Measurements from ENCODE around the gene CDC42EP4. TPM values are rescaled to one million over a fixed set of nuclear protein-coding genes. Genes with fewer than 3 reads are reported as not detected.

The CDC42EP4 gene
- total and polyA plus RNA-seq, 10 of the 15 experiments (the other 5 are each of a cell fraction or from before 2014, with no cell fraction given) = 0.05 to 7.1 (median 2.7) TPM

DNA sequence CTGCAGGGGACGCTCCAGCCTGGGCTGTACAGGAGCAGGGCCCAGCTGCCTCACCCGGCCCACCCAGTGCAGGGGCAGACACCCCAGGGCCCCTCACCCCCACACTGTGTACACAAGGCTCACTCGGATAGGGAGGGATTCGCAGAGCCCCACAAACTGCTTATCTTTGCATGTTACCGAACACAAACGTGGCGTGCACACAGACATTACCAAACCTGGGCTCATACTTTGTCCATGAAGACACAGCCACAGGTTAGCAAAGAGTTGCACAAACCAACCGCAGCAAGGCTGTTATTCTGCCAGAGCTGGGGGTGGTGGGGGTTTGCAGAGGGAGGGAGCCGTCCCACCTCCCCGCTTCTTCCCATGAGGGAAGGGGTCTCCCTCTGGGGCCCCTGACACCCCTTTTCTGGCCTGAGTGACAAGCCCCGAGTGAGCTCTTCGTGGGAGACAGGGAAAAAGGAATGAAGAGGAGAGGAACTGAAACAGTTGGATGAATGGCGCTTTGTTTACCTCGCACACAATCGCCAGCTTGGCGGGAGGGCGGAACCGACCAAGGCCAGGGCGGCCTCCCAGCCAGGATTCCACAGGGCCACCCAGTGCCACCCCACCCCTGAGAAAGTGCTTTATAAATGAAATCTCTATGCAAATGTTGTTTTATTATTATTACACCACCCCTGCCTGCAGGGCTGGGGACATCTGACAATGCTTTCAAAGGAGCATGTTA lies 49.7 kb downstream of the CDC42EP4 start:
- CTCF ChIA-PET = interaction anchor here (1.6 to 6.0 kb wide), 2 partner anchors 8 to 106 kb away, joined by 3 to 66 read pairs; no protein-coding TSS in a partner anchor
- SMC1A ChIA-PET (ENCODE audit: uncharacterized antibody, unreplicated experiment) = interaction anchor here (1.2 to 2.2 kb wide), 3 partner anchors 9 to 107 kb away, joined by 4 to 11 read pairs (median 7); no protein-coding TSS in a partner anchor
- no peaks in the 10 kb centered on the region for H3K9me3 ChIP-seq (replicated peaks; ENCODE audit: control insufficient read depth, insufficient read depth, low read length)
- TF ChIP-seq SRF (IDR thresholded peaks at IDR 0.05; ENCODE audit: low read depth in 2 of 2, low read length in 2 of 2) = no peak
- TF ChIP-seq, protein P1, sequence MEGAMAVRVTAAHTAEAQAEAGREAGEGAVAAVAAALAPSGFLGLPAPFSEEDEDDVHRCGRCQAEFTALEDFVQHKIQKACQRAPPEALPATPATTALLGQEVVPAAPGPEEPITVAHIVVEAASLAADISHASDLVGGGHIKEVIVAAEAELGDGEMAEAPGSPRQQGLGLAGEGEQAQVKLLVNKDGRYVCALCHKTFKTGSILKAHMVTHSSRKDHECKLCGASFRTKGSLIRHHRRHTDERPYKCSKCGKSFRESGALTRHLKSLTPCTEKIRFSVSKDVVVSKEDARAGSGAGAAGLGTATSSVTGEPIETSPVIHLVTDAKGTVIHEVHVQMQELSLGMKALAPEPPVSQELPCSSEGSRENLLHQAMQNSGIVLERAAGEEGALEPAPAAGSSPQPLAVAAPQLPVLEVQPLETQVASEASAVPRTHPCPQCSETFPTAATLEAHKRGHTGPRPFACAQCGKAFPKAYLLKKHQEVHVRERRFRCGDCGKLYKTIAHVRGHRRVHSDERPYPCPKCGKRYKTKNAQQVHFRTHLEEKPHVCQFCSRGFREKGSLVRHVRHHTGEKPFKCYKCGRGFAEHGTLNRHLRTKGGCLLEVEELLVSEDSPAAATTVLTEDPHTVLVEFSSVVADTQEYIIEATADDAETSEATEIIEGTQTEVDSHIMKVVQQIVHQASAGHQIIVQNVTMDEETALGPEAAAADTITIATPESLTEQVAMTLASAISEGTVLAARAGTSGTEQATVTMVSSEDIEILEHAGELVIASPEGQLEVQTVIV (IDR thresholded peaks at IDR 0.05; ENCODE audit: borderline replicate concordance, partially characterized antibody) = no peak
- TF ChIP-seq TARDBP (IDR thresholded peaks at IDR 0.05; ENCODE audit: borderline replicate concordance) = no peak
- no peak for TF ChIP-seq FOXK2 (IDR thresholded peaks at IDR 0.05)
- TF ChIP-seq, protein P2, sequence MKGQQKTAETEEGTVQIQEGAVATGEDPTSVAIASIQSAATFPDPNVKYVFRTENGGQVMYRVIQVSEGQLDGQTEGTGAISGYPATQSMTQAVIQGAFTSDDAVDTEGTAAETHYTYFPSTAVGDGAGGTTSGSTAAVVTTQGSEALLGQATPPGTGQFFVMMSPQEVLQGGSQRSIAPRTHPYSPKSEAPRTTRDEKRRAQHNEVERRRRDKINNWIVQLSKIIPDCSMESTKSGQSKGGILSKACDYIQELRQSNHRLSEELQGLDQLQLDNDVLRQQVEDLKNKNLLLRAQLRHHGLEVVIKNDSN (IDR thresholded peaks at IDR 0.05; ENCODE audit: borderline replicate concordance, extremely low read length, insufficient read depth, low read depth, low read length) = no peak
- no peak for TF ChIP-seq ZNF622 (IDR thresholded peaks at IDR 0.05)
- TF ChIP-seq NR2F1 (conservative IDR thresholded peaks at IDR 0.05) = no peak
- no peak for TF ChIP-seq POLR2AphosphoS2 (IDR thresholded peaks at IDR 0.05; ENCODE audit: low read depth, low read length)
- no peak for TF ChIP-seq ZZZ3 (IDR thresholded peaks at IDR 0.05; ENCODE audit: control insufficient read depth, insufficient read length, low read depth)
- TF ChIP-seq ZNF24 (IDR thresholded peaks at IDR 0.05) = no peak
- TF ChIP-seq PAX8 (IDR thresholded peaks at IDR 0.05) = no peak
- DNase-seq (ENCODE audit: low read depth, low spot score) (no peak), FAIRE-seq (no peak), ATAC-seq (no peak; the same call in 2 of the 3 replicates)
- H4K20me1 ChIP-seq (ENCODE audit: control insufficient read depth, insufficient read depth) = no peaks in the 10 kb centered on the region
- no peak overlapping the region for H3K4me3 ChIP-seq
- in situ Hi-C loops (cut with MboI) (no loop called here), intact Hi-C loops (cut with micrococcal nuclease; ENCODE audit: unreplicated experiment) (no loop called here)
- no peak overlapping the region for H3K9ac ChIP-seq (ENCODE audit: control insufficient read depth, insufficient read depth, low read length)
- whole genome bisulfite sequencing (ENCODE audit: insufficient coverage, insufficient replicate concordance, low lambda C conversion rate, missing lambda C conversion rate) = 60% methylated on average over 19 of the region's 19 CpGs
- RAD21 ChIA-PET (ENCODE audit: unreplicated experiment) = interaction anchor here (0.6 to 11.2 kb wide), 4 partner anchors 8 to 107 kb away, joined by 3 to 218 read pairs (median 4); no protein-coding TSS in a partner anchor
- no peak overlapping the region for H3K4me2 ChIP-seq (ENCODE audit: control insufficient read depth, insufficient read depth)
- H2AFZ ChIP-seq (ENCODE audit: control insufficient read depth, low read depth, low read length) = no peak overlapping the region
- no peaks in the 10 kb centered on the region for H3K27me3 ChIP-seq (replicated peaks in 1 of 2; ENCODE audit: control insufficient read depth in 2 of 2, insufficient read depth in 2 of 2, low read length in 1 of 2)
- BruUV-seq (replicated peaks) = no TSS peak
- H3K79me2 ChIP-seq (ENCODE audit: control insufficient read depth, insufficient read depth, low read length) = no peaks in the 10 kb centered on the region
- no peak overlapping the region for H3K27ac ChIP-seq (ENCODE audit: control insufficient read depth, insufficient read depth)
- no peaks in the 10 kb centered on the region for H3K36me3 ChIP-seq (ENCODE audit: control insufficient read depth in 2 of 2, insufficient read depth in 2 of 2, low read length in 1 of 2)
- no peaks in the 10 kb centered on the region for H3K4me1 ChIP-seq (ENCODE audit: control insufficient read depth, insufficient read depth, low read length)
- POLR2A ChIA-PET = no interaction called here

Measured in GM12878 (cell line).